GM19043 (cell line): Measurements from ENCODE around the gene DACT3.

ENCODE experiments used
- ATAC-seq: cut with Tn5 transposase; IDR thresholded peaks from one replicate; pipeline ENCODE4 v1.9.1; 2021; ENCODE audit warnings: low read depth; ENCODE audit not compliant: unreplicated experiment

The DACT3 gene

GRCh38 chr19:46616631-46617322 is 44.2 kb downstream of the DACT3 start:
- ATAC-seq, result no peak

- ATAC-seq, result no peak
Measured at GRCh38 chr19:46615966-46616365, 45.0 kb downstream of the DACT3 start.

- no peak for ATAC-seq
Measured at GRCh38 chr19:46614114-46614722, 46.8 kb downstream of the DACT3 start.

DNA sequence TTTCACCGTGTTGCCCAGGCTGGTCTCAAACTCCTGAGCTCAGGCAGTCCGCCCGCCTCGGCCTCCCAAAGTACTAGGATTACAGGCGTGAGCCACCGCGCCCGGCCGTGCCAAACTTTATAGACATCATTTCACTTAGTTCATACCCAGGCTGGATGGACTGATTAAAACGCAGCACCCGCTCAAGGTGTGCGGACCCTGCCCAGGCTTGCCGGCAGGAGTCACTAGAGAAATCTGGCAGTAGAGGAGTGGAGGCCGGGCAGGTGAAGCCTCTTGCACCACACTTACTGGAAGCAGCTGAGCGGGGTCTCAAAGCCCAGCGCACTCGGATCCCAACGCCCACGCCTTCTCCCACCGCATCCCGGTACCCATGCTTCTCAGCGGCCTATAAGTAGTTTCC is 47.5 kb downstream of the DACT3 start:
- no peak for ATAC-seq

DNA sequence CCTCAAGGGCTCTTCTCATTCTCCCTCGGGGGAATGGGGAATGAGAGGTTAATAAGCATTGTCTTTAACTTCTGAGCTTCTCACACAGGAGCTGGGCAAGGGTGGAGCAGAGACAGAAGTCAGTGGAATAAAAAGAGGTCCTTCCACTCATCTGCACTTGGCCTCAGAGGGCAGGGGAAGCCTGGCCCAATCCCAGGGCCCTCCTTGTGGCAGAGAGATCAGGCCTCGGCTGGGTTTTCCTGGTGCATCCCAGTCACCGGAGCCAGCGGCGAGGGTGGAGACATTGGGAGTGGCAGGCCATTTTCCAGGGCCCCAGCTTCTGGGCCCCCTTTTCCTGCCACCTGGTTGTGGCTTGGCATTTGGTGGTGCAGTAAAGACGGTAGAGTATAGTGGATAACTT is 49.2 kb downstream of the DACT3 start:
- ATAC-seq, result no peak

GRCh38 chr19:46610851-46611770 is 49.9 kb downstream of the DACT3 start:
- no peak for ATAC-seq

- ATAC-seq, result no peak
Measured at GRCh38 chr19:46610413-46610775, 50.6 kb downstream of the DACT3 start.

DNA sequence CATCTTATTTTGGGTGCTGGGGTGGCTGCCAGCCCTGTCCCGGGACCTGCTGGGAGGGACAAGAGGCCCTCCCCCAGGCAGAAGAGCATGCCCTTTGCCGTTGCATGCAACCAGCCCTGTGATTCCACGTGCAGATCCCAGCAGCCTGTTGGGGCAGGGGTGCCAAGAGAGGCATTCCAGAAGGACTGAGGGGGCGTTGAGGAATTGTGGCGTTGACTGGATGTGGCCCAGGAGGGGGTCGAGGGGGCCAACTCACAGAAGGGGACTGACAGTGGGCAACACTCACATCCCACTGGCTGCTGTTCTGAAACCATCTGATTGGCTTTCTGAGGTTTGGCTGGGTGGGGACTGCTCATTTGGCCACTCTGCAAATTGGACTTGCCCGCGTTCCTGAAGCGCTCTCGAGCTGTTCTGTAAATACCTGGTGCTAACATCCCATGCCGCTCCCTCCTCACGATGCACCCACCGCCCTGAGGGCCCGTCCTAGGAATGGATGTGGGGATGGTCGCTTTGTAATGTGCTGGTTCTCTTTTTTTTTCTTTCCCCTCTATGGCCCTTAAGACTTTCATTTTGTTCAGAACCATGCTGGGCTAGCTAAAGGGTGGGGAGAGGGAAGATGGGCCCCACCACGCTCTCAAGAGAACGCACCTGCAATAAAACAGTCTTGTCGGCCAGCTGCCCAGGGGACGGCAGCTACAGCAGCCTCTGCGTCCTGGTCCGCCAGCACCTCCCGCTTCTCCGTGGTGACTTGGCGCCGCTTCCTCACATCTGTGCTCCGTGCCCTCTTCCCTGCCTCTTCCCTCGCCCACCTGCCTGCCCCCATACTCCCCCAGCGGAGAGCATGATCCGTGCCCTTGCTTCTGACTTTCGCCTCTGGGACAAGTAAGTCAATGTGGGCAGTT is 51.2 kb downstream of the DACT3 start:
- ATAC-seq, result no peak

GRCh38 chr19:46608581-46609345 is 52.2 kb downstream of the DACT3 start:
- ATAC-seq, result no peak

GRCh38 chr19:46608178-46608577 is 52.8 kb downstream of the DACT3 start:
- no peak for ATAC-seq

DNA sequence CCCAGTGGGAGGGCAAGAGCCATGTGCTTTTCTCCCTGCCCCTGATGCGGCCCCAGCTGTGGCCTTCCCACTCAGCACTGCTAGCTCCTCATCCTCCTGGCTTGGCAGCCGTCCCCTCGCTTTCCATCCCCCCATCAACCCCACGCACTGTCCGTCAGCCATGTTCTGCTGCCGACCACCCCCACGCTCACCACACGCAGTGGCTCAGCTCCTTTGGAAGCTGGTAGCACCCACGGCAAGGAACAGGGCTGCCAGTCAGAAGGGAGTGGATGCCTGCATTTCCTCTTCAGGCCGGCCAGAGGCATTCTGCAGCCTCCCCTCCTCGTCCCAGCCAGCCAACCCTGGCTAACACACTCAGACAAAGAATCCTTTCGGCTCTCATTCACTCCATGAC is 53.5 kb downstream of the DACT3 start:
- ATAC-seq, result no peak

GRCh38 chr19:46606681-46607447 is 54.1 kb downstream of the DACT3 start:
- no peak for ATAC-seq

DNA sequence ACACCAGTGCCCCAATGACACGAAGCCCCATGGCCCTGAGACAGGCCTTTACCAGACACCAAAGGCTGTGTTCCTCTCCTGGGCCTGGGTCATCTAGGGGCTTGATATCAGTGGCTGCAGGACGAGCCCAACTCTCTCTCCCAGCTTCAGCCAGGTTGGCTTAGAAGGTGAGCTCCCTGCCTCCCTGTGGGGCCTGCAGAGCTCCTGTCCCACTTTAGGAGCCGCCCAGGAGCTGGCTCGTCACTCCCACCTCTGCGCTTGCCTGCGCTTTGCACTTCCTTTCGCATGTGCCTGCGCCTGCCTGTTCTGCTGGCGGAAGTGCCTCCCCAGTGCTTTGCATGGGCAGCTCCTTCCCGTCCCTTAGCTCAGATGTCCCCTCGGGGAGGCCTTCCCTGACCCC is 55.0 kb downstream of the DACT3 start:
- no peak for ATAC-seq

DNA sequence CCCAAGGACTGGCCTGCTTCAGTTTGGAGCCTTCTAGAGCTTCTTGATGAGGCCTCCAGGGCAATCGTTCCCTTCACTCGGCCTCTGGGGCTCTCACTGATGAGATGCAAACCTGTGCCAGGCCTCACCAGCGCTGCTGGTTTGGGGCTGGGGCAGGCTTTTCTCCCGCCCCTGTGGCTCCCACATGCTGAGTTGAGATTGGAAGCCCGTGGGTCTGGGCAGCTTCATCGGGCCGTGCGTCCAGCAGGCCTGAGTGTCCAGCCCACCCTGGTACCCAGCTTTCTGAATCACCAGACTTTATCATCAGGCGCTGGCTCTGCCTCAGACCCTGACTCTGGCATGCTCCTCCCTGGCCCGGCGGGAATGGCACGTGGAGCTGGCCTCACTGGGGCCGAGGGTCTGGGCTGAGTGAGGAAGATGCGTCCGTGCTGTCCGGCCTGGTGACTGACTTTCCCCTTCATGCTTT is 55.6 kb downstream of the DACT3 start:
- no peak for ATAC-seq

- ATAC-seq, result no peak
Measured at GRCh38 chr19:46604781-46605355, 56.1 kb downstream of the DACT3 start.

DNA sequence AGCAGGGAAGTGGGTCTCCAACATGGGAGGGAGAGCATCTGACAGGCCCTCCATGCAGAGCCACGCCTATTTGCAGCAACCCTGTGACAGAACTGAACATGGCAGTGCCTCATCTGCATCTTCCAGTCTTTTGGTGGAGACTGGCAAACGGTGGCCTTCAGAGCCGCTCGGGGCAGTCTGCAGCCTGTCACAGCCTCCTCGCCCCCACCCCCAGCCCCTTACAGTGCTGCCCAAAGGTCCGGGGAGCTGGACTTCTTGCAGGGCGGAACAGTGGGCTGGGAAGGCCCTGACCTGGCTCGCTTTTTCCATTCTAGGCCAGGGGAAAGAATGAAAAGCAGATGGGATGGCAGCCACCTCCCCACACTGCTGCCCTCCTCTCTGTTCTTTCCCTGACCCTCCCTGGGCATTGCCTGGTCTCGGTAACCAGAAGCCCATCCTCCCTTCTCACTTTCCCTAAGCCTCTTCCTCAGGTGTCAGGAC is 57.2 kb downstream of the DACT3 start:
- no peak for ATAC-seq

- ATAC-seq, result no peak
Measured at GRCh38 chr19:46603195-46603637, 57.8 kb downstream of the DACT3 start.

DNA sequence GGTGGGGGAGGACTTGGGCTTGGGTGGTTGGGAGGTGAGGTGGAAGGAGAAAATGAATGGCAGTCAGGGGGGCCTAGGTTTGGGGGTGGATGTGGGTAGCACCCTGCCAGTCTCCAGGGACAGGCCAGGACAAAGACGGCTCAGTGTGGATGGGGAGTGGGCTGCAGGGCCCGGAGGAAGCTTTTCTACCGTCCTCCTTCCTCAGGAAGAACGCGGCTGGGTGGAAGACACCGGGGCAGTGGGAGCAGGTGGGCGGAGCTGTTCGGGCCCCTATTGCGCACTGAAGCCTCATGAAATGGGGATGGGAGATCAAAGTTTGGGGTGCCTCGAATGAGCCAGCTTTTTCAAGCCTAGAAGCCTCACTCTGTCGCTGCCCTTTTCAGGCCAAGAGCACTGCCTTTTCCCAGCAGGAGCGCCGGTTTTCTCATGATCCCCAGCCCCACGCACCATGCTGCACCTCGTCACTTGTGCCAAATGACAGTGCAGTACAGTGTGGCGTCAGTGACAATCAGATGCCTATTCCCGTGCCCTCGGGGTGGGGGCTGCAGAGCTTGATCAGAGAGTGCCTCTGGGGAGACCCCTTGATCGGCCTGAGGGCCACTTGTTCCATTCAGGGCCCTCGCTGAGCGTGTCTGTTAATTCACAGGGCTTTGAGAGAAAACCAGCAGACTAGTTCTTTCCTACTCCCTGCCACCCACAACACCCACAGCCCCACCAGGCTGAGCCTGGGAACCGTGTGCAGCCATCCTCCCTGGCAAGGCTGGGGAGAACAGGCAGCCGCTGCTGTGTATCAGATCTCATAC is 58.4 kb downstream of the DACT3 start:
- ATAC-seq, result no peak
